HL-60/S4 treated with phorbol 12-myristate 13-acetate at 8.2 ng/mL for 4 days and 3 days (cell line): ENCODE data around the gene MGST1.
"Not testable (repeated sequence)": the region's sequence is repeated elsewhere in the genome, so short reads cannot be mapped to it uniquely, and the experiment has no call there.

Experiments used
- in situ Hi-C: fragments of 300-500 bp; cut with MboI; formaldehyde crosslinking; loops from 2 replicates; pipeline ENCODE4 v1.15.0; 2022; ENCODE audit warnings: low sequenced_read_pairs

The MGST1 gene

GRCh38 chr12:16350682-16351081, 3.2 kb downstream of the MGST1 start:
- in situ Hi-C loops: loop anchor here (25.0 kb wide), 1 partner anchor 163 kb away; no protein-coding TSS in a partner anchor

DNA sequence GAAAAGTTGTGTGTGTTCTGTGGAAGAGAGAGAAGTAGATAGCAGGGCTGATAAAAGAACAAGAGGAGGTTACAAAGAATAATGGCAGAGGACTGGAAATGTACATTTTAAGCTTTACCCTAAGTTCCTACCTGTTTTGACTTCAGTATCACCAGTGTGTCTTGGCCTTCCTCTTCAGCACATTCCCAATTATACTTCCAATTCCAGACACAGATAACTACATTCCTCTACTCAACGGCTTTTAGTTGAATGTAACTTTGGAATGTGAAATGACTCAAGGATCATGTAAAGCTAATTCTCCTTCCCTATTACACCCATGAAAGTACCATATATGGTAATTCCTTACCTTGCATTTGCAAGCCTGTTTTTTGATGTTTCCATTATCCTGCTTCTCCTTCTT, 5.0 kb downstream of the MGST1 start:
- in situ Hi-C loops: loop anchor here (25.0 kb wide), 1 partner anchor 165 kb away; no protein-coding TSS in a partner anchor

- in situ Hi-C loops: loop anchor here (25.0 kb wide), 1 partner anchor 172 kb away; no protein-coding TSS in a partner anchor
Measured at GRCh38 chr12:16358878-16359277, 11.4 kb downstream of the MGST1 start.

GRCh38 chr12:16359512-16360491, 12.4 kb downstream of the MGST1 start:
- in situ Hi-C loops: loop anchor here (25.0 kb wide), 1 partner anchor 173 kb away; no protein-coding TSS in a partner anchor

DNA sequence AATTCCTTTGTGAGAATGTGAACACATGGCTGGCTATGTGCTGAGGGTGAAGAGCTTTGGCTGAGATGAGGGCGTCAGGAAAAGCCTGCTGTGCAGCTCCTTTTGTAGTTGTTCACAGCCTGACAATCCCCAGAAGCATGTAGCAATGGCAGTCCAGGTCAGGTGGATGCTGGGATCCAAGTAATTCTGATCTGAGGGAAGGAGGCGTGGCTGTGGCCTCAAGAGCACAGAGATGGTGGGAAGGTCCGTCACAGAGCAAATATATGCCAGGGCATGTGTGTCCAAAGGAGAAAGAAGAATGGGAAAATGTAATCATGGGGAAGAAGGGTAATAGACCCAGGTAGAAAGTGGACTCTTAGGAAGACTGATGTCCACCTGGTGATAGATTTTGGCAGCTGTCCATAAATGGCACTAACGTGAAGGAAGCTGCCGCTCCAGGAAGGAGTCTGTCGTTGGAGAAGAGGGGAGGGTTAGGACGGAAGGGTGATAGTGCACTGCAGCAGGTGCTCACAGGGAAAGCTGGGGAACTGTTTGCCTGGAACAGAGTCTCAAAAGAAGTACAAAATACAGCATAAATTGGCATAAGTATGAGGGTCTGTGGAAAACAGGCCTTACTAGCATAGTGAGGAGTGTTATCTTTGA, 13.8 kb downstream of the MGST1 start:
- in situ Hi-C loops: loop anchor here (25.0 kb wide), 1 partner anchor 174 kb away; no protein-coding TSS in a partner anchor

- in situ Hi-C loops: loop anchor here (25.0 kb wide), 1 partner anchor 175 kb away; no protein-coding TSS in a partner anchor
Measured at GRCh38 chr12:16362550-16362949, 15.1 kb downstream of the MGST1 start.

- in situ Hi-C loops: loop anchor here (25.0 kb wide), 1 partner anchor 182 kb away; no protein-coding TSS in a partner anchor
Measured at GRCh38 chr12:16369156-16369555, 21.7 kb downstream of the MGST1 start.

DNA sequence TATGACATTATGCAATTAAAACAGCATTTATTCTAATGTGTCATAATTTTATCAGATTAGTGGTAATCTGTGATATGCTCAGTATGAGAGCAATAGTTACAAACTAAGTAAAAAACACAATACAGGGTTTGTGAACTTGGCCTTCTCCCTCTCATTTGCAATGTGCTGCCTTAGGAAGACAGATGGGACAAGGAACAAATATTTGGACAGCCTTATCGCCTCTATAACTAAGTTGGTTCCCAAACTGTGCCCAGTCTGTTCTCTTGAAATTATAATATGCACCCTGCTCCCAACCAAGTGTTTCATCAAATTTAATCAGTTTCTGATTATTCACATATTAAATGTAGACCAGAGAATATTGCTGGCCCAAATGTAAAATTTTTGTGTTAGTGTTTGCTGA, 22.7 kb downstream of the MGST1 start:
- in situ Hi-C loops: loop anchor here (25.0 kb wide), 1 partner anchor 183 kb away; no protein-coding TSS in a partner anchor

DNA sequence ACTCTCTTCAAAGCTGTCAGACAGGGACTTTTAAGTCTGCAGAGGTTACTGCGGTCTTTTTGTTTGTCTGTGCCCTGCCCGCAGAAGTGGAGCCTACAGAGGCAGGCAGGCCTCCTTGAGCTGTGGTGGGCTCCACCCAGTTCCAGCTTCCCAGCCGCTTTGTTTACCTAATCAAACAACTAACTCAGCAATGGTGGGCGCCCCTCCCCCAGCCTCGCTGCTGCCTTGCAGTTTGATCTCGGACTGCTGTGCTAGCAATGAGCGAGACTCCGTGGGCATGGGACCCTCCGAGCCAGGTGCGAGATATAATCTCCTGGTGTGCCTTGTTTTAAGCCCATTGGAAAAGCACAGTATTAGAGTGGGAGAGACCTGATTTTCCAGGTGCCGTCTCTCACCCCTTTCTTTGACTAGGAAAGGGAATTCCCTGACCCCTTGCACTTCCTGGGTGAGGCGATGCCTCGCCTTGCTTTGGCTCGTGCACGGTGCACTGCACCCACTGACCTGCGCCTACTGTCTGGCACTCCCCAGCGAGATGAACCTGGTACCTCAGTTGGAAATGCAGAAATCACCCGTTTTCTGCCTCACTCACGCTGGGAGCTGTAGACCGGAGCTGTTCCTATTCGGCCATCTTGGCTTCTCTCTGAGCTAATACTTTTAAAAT, 35.3 kb downstream of the MGST1 start:
- in situ Hi-C loops: not testable (repeated sequence)

- in situ Hi-C loops: no loop called here
Measured at GRCh38 chr12:16384732-16385131, 37.3 kb downstream of the MGST1 start.

DNA sequence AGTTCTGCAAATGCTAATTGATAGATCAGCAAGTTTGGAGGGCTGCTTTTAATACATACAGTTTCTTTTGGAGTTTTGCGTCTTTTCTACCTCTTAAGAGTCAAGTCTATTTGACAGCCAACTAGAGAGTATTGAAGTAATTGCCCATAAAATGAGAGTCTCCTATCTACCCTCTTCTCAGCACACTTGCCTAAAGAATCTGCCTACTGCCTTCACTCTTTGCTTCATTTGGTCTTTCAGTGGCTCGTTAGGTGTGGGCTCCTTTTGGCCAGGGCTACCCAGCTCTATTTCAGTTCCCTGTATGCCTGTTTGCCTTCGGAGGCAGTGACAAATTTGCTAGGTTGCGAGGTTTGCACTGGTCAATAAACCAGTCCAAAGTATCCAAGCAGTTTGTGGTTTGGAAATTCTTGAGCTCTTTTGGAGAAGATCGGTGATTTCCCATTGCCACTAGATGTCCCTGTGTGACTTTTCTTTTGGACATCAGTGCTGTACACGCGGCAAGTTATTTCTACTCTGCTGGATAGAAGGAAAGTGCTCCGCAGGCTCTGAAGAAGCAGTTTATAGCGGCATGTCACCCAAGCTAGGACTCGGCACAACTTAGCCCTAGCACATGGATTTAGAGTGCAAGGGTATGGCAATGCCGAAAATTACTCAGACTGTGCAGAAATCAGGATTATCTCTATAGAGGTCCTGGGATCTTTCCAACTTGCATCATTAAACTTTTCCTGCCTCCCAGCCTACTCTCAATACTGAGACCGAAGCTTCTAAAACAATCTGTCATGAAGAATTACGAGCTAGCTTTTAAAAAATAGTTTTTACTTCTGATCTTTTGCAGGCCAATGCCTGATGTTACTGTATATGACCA, 38.6 kb downstream of the MGST1 start:
- in situ Hi-C loops: no loop called here

DNA sequence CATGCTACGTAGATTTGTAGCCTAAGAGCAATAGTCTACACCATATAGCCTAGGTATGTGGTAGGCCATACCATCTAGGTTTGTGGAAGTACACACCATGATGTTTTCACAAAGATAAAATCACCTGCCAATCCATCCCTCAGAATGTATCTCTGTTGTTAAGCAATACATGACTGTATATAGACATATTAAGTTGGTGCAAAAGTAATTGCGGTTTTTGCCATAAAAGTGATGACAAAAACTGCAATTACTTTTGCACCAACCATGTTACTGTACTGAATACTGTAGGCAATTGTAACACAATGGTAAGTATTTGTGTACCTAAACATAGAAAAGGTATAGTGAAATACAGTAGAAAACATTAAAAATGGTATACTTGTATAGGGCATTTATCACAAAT, 40.5 kb downstream of the MGST1 start:
- in situ Hi-C loops: no loop called here

- in situ Hi-C loops: no loop called here
Measured at GRCh38 chr12:16389594-16389993, 42.1 kb downstream of the MGST1 start.

DNA sequence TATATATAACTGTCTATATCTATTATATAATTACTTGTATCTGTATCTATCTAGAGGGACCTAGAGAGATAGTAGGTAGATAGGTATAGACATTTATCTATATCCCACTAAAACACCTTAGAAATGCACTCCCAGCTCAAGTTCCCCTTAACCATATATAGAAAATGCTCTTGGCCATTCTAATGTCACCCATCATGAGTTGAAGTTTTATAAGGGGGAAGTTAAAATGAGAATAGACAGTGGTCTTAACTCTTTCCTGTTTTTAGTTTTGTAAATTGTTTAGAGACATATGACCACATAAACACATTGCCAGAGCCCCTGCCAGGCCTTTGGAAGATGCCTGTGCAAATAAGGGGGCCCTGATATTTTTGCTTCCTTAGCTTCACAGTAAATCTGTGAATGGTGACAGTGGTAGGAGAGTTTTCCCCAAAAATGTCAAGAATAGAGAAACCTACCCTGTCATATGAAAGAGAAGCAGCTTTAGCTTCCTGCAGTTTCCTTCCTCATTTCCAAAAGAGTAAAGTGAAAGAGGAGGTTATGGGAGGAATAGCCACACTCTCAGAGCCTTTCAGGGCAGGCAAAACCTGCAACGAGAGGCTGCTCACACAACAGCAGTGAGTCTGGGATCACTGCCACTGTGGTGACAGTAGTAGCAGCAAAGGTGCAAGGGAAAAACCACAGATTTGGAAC, 45.5 kb downstream of the MGST1 start:
- in situ Hi-C loops: no loop called here

DNA sequence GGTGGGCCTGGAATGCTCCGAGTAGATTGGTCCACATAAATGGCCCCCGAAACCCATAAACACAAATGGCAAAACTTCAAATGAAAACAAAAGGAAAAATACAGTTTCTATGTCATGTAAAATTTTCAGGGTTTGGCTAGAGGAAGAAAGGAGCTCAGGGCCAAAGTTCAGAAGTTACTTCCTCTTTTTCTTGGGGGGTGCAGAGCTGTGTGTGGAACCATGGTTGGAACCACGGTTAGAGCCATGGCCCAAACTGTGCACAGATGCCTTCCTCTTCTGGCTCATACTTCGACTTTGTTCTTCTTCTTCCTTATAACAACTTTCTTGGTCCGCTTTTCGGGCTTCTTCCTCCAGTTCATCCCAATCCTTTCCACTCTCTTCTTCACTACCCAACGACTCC, 51.7 kb downstream of the MGST1 start:
- in situ Hi-C loops: no loop called here

DNA sequence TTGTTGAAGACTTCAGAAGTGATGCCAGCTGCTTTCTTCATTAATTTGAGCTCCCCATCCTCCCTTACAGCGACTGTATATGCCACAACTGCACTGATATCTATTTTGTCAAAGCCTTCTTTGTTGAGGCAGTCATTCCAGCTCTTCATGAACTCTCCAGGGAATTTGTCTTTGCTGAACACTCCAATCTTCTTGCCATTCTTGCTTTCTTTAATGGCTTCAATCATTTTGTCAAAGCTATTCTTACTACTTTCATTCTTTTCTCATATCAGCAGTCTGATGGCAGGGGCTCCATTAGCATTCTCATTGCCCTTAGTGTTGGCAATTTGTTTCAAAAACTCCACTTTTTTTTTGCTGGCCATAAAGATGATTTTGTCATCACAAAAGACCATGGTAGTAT, 54.4 kb downstream of the MGST1 start:
- in situ Hi-C loops: not testable (repeated sequence)

DNA sequence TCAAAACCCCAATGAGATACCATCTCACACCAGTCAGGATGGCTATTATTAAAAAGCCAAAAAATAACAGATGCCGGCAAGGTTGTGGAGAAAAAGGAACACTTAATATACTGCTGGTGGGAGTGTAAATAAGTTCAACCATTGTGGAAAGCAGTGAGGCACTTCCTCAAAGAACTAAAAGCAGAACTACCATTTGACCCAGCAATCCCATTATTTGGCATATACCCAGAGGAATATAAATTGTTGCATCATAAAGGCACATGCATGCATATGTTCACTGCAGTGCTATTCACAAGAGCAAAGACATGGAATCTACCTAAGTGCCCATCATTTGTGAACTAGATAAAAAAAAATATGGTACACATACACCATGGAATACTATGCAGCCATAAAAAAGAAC, 59.9 kb downstream of the MGST1 start:
- in situ Hi-C loops: no loop called here
